GM23338 (cell line): ENCODE measurements around the gene NABP1. TPM values are rescaled to one million over a fixed set of nuclear protein-coding genes. Genes with fewer than 3 reads are reported as not detected.

Source experiments
- ATAC-seq: fragments of 200-7000 bp; cut with Tn5 transposase; 3 replicates; pipeline ENCODE4 v1.9.1; 2020
- DNase-seq: peaks from one replicate; pipeline ENCODE4 v3.0.0-alpha.2; 2015; ENCODE audit warnings: low spot score
- H2AFZ ChIP-seq: fragments of 200-600 bp; sonication (generic); 2 replicates; pipeline ENCODE4 v1.8.0; 2016; ENCODE audit warnings: antibody characterized with exemption, mild to moderate bottlenecking, moderate library complexity
- H3F3A ChIP-seq: fragments of 200-600 bp; sonication (generic); replicated peaks from 2 replicates; pipeline ENCODE4 v1.8.0; 2017; ENCODE audit warnings: antibody characterized with exemption, mixed run types, low read depth
- H3K27ac ChIP-seq: fragments of 200-600 bp; sonication (generic); 2 replicates; pipeline ENCODE4 v1.6.1; 2016; ENCODE audit warnings: low read depth
- H3K27me3 ChIP-seq: fragments of 200-600 bp; sonication (generic); 2 replicates; pipeline ENCODE4 v1.8.0; 2016; ENCODE audit warnings: mild to moderate bottlenecking, mixed run types, moderate library complexity; ENCODE audit not compliant: insufficient read depth
- H3K36me3 ChIP-seq: fragments of 200-600 bp; sonication (generic); 2 replicates; pipeline ENCODE4 v1.8.0; 2016; ENCODE audit warnings: mild to moderate bottlenecking; ENCODE audit not compliant: insufficient read depth
- H3K4me1 ChIP-seq: fragments of 200-600 bp; sonication (generic); 2 replicates; pipeline ENCODE4 v1.8.0; 2016; ENCODE audit warnings: mild to moderate bottlenecking, moderate library complexity; ENCODE audit not compliant: insufficient read depth
- H3K4me2 ChIP-seq: fragments of 200-600 bp; sonication (generic); 2 replicates; pipeline ENCODE4 v1.7.1; 2017; ENCODE audit warnings: mixed run types
- H3K4me3 ChIP-seq: fragments of 200-600 bp; sonication (generic); 2 replicates; pipeline ENCODE4 v1.6.1; 2016; ENCODE audit warnings: mixed run types
- H3K79me2 ChIP-seq: fragments of 200-600 bp; sonication (generic); replicated peaks from 2 replicates; pipeline ENCODE4 v1.8.0; 2017; ENCODE audit warnings: mild to moderate bottlenecking; ENCODE audit not compliant: insufficient read depth
- H3K9me2 ChIP-seq: fragments of 200-600 bp; sonication (generic); 2 replicates; pipeline ENCODE4 v1.8.0; 2017; ENCODE audit not compliant: insufficient read depth
- H4K20me1 ChIP-seq: fragments of 200-600 bp; sonication (generic); replicated peaks from 2 replicates; pipeline ENCODE4 v1.8.0; 2017; ENCODE audit warnings: mild to moderate bottlenecking; ENCODE audit not compliant: insufficient read depth
- H3K27ac Mint-ChIP-seq: 2 replicates; pipeline ENCODE4 v1.8.0; 2020; ENCODE audit warnings: inconsistent platforms, mild to moderate bottlenecking, moderate library complexity, mixed read lengths
- H3K27me3 Mint-ChIP-seq: 3 replicates; pipeline ENCODE4 v1.8.0; 2022; ENCODE audit warnings: low read depth, mild to moderate bottlenecking, moderate library complexity, mixed read lengths, inconsistent platforms; ENCODE audit not compliant: insufficient read depth, poor library complexity
- H3K36me3 Mint-ChIP-seq: 3 replicates; pipeline ENCODE4 v1.8.0; 2021; ENCODE audit warnings: low read depth, mild to moderate bottlenecking, inconsistent platforms, moderate library complexity, mixed read lengths
- H3K4me1 Mint-ChIP-seq: 3 replicates; pipeline ENCODE4 v1.8.0; 2020; ENCODE audit warnings: mild to moderate bottlenecking, inconsistent platforms, mixed read lengths
- H3K4me3 Mint-ChIP-seq: 3 replicates; pipeline ENCODE4 v1.8.0; 2021; ENCODE audit warnings: moderate library complexity, mild to moderate bottlenecking, inconsistent platforms, mixed read lengths
- H3K9me3 Mint-ChIP-seq: 3 replicates; pipeline ENCODE4 v1.8.0; 2020; ENCODE audit warnings: moderate library complexity, mild to moderate bottlenecking, inconsistent platforms, mixed read lengths
- CREB1 ChIP-seq: fragments of 250-450 bp; sonication (Bioruptor Pico); IDR thresholded peaks from 2 replicates; pipeline ENCODE4 v1.5.0; 2020; ENCODE audit warnings: low read depth, mild to moderate bottlenecking, moderate library complexity
- EZH2 ChIP-seq: fragments of 200-600 bp; sonication (generic); IDR thresholded peaks from one replicate; pipeline ENCODE4 v1.8.0; 2017; ENCODE audit warnings: antibody characterized with exemption, mild to moderate bottlenecking, low read depth; ENCODE audit not compliant: unreplicated experiment
- EZH2phosphoT487 ChIP-seq: fragments of 200-600 bp; sonication (generic); IDR thresholded peaks from one replicate; pipeline ENCODE4 v1.8.1; 2018; ENCODE audit warnings: antibody characterized with exemption; ENCODE audit not compliant: unreplicated experiment
- JUNB ChIP-seq: IDR thresholded peaks from one replicate; pipeline ENCODE4 v1.6.1; 2016; ENCODE audit warnings: antibody characterized with exemption; ENCODE audit not compliant: unreplicated experiment
- NANOG ChIP-seq: IDR thresholded peaks from 2 replicates; pipeline ENCODE4 v1.6.1; 2016; ENCODE audit warnings: antibody characterized with exemption, borderline replicate concordance
- POLR2AphosphoS5 ChIP-seq: IDR thresholded peaks from 2 replicates; pipeline ENCODE4 v1.6.1; 2016; ENCODE audit warnings: antibody characterized with exemption, low read depth
- STAT1 ChIP-seq: IDR thresholded peaks from one replicate; pipeline ENCODE4 v1.6.1; 2016; ENCODE audit warnings: antibody characterized with exemption; ENCODE audit not compliant: unreplicated experiment
- ZNF114 ChIP-seq: fragments of 250-450 bp; sonication (Bioruptor Pico); IDR thresholded peaks from 2 replicates; pipeline ENCODE4 v1.5.0; 2020; ENCODE audit warnings: mild to moderate bottlenecking, moderate library complexity
- ZNF331 ChIP-seq: fragments of 250-450 bp; sonication (Bioruptor Pico); IDR thresholded peaks from 2 replicates; pipeline ENCODE4 v1.5.0; 2020; ENCODE audit warnings: low read depth, mild to moderate bottlenecking, moderate library complexity
- polyA plus RNA-seq: library from polyadenylated mRNA; unstranded; fragments of >200 nt; fragmentation: Nextera tagmentation; extraction: Ambion mirVana; gene quantifications from 2 replicates; pipeline ENCODE4 v1.2.1, GENCODE V29; 2016
- total RNA-seq: library from RNA; depleted of rRNA; stranded (reverse); fragments of >200 nt; shearing (Covaris generic); gene quantifications from 2 replicates; pipeline ENCODE4 v1.2.3, GENCODE V29; 2014
- TF ChIP-seq, protein P1 (sequence below): IDR thresholded peaks from 2 replicates; pipeline ENCODE4 v1.6.1; 2016; ENCODE audit warnings: antibody characterized with exemption
- TF ChIP-seq, protein P2 (sequence below): IDR thresholded peaks from one replicate; pipeline ENCODE4 v1.6.1; 2018; ENCODE audit warnings: antibody characterized with exemption; ENCODE audit not compliant: unreplicated experiment
- TF ChIP-seq, protein P3 (sequence below): fragments of 250-450 bp; sonication (Bioruptor Pico); IDR thresholded peaks from 2 replicates; pipeline ENCODE4 v1.5.0; 2020; ENCODE audit warnings: mild to moderate bottlenecking, moderate library complexity
- TF ChIP-seq, protein P4 (sequence below), 2 experiments: fragments of 200-600 bp in 1 of 2; sonication (generic) in 1 of 2; conservative IDR thresholded peaks; 2 replicates each; pipeline versions ENCODE4 v1.5.1 to v1.6.1; 2016 to 2017; ENCODE audit warnings: antibody characterized with exemption in 2 of 2, low read depth in 2 of 2, mild to moderate bottlenecking in 2 of 2, moderate library complexity in 1 of 2

The NABP1 gene
- total and polyA plus RNA-seq, 2 experiments from 2014 or later, result 5.2 to 5.6 TPM

DNA sequence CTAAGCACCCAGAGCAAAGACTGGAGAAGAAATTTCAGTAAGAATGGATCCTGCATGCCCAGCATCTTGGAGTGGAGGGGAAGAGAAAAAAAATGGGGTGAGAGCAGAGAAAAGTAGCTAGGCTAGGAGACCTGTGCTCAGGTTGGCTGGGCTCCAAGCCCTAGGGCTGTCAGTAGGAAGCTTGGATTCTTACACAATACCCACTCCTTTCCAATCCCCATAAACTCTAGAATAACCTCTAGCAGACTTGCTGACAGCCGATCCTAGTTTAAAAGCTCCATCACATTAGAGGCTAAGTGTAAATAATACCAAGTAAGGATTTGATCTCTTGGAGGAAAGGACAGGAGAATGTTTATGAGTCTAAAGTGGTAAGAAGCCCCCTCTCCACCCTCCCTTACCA lies 46.2 kb upstream of the NABP1 start:
- Histone ChIP-seq H3K79me2 (no peaks in the 10 kb centered on the region), H3K4me3 (no peak overlapping the region), H3K27ac (no peak overlapping the region), H3K4me1 (no peaks in the 10 kb centered on the region), H3K36me3 (no peaks in the 10 kb centered on the region), H4K20me1 (no peaks in the 10 kb centered on the region), H3K9me2 (peaks cover 1% of the 10 kb centered on the region; the same call in 1 of the 2 replicates), H3K4me2 (no peak overlapping the region), H2AFZ (0 out of 2 replicates have a peak overlapping the region, but pooled peaks have one; percentile 7), H3K27me3 (no peaks in the 10 kb centered on the region), H3F3A (no peaks in the 10 kb centered on the region)
- Mint-ChIP-seq H3K27ac (no peak overlapping the region), H3K27me3 (peaks cover 4% of the 10 kb centered on the region), H3K4me1 (no peaks in the 10 kb centered on the region), H3K4me3 (no peak overlapping the region), H3K9me3 (no peaks in the 10 kb centered on the region), H3K36me3 (no peaks in the 10 kb centered on the region)
- TF ChIP-seq, protein P1, sequence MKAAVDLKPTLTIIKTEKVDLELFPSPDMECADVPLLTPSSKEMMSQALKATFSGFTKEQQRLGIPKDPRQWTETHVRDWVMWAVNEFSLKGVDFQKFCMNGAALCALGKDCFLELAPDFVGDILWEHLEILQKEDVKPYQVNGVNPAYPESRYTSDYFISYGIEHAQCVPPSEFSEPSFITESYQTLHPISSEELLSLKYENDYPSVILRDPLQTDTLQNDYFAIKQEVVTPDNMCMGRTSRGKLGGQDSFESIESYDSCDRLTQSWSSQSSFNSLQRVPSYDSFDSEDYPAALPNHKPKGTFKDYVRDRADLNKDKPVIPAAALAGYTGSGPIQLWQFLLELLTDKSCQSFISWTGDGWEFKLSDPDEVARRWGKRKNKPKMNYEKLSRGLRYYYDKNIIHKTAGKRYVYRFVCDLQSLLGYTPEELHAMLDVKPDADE, result no peak
- TF ChIP-seq JUNB (no peak), STAT1 (no peak), ZNF331 (no peak), EZH2 (no peak), CREB1 (CRISPR knock-in tag) (no peak), POLR2AphosphoS5 (no peak), NANOG (no peak), ZNF114 (CRISPR knock-in tag) (no peak), EZH2phosphoT487 (no peak)
- TF ChIP-seq, protein P2, sequence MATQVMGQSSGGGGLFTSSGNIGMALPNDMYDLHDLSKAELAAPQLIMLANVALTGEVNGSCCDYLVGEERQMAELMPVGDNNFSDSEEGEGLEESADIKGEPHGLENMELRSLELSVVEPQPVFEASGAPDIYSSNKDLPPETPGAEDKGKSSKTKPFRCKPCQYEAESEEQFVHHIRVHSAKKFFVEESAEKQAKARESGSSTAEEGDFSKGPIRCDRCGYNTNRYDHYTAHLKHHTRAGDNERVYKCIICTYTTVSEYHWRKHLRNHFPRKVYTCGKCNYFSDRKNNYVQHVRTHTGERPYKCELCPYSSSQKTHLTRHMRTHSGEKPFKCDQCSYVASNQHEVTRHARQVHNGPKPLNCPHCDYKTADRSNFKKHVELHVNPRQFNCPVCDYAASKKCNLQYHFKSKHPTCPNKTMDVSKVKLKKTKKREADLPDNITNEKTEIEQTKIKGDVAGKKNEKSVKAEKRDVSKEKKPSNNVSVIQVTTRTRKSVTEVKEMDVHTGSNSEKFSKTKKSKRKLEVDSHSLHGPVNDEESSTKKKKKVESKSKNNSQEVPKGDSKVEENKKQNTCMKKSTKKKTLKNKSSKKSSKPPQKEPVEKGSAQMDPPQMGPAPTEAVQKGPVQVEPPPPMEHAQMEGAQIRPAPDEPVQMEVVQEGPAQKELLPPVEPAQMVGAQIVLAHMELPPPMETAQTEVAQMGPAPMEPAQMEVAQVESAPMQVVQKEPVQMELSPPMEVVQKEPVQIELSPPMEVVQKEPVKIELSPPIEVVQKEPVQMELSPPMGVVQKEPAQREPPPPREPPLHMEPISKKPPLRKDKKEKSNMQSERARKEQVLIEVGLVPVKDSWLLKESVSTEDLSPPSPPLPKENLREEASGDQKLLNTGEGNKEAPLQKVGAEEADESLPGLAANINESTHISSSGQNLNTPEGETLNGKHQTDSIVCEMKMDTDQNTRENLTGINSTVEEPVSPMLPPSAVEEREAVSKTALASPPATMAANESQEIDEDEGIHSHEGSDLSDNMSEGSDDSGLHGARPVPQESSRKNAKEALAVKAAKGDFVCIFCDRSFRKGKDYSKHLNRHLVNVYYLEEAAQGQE, result no peak
- TF ChIP-seq, protein P3, sequence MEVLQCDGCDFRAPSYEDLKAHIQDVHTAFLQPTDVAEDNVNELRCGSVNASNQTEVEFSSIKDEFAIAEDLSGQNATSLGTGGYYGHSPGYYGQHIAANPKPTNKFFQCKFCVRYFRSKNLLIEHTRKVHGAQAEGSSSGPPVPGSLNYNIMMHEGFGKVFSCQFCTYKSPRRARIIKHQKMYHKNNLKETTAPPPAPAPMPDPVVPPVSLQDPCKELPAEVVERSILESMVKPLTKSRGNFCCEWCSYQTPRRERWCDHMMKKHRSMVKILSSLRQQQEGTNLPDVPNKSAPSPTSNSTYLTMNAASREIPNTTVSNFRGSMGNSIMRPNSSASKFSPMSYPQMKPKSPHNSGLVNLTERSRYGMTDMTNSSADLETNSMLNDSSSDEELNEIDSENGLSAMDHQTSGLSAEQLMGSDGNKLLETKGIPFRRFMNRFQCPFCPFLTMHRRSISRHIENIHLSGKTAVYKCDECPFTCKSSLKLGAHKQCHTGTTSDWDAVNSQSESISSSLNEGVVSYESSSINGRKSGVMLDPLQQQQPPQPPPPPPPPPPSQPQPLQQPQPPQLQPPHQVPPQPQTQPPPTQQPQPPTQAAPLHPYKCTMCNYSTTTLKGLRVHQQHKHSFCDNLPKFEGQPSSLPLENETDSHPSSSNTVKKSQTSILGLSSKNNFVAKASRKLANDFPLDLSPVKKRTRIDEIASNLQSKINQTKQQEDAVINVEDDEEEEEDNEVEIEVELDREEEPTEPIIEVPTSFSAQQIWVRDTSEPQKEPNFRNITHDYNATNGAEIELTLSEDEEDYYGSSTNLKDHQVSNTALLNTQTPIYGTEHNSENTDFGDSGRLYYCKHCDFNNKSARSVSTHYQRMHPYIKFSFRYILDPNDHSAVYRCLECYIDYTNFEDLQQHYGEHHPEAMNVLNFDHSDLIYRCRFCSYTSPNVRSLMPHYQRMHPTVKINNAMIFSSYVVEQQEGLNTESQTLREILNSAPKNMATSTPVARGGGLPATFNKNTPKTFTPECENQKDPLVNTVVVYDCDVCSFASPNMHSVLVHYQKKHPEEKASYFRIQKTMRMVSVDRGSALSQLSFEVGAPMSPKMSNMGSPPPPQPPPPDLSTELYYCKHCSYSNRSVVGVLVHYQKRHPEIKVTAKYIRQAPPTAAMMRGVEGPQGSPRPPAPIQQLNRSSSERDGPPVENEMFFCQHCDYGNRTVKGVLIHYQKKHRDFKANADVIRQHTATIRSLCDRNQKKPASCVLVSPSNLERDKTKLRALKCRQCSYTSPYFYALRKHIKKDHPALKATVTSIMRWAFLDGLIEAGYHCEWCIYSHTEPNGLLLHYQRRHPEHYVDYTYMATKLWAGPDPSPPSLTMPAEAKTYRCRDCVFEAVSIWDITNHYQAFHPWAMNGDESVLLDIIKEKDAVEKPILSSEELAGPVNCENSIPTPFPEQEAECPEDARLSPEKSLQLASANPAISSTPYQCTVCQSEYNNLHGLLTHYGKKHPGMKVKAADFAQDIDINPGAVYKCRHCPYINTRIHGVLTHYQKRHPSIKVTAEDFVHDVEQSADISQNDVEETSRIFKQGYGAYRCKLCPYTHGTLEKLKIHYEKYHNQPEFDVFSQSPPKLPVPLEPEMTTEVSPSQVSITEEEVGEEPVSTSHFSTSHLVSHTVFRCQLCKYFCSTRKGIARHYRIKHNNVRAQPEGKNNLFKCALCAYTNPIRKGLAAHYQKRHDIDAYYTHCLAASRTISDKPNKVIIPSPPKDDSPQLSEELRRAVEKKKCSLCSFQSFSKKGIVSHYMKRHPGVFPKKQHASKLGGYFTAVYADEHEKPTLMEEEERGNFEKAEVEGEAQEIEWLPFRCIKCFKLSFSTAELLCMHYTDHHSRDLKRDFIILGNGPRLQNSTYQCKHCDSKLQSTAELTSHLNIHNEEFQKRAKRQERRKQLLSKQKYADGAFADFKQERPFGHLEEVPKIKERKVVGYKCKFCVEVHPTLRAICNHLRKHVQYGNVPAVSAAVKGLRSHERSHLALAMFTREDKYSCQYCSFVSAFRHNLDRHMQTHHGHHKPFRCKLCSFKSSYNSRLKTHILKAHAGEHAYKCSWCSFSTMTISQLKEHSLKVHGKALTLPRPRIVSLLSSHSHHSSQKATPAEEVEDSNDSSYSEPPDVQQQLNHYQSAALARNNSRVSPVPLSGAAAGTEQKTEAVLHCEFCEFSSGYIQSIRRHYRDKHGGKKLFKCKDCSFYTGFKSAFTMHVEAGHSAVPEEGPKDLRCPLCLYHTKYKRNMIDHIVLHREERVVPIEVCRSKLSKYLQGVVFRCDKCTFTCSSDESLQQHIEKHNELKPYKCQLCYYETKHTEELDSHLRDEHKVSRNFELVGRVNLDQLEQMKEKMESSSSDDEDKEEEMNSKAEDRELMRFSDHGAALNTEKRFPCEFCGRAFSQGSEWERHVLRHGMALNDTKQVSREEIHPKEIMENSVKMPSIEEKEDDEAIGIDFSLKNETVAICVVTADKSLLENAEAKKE (CRISPR knock-in tag), result no peak
- TF ChIP-seq, protein P4, sequence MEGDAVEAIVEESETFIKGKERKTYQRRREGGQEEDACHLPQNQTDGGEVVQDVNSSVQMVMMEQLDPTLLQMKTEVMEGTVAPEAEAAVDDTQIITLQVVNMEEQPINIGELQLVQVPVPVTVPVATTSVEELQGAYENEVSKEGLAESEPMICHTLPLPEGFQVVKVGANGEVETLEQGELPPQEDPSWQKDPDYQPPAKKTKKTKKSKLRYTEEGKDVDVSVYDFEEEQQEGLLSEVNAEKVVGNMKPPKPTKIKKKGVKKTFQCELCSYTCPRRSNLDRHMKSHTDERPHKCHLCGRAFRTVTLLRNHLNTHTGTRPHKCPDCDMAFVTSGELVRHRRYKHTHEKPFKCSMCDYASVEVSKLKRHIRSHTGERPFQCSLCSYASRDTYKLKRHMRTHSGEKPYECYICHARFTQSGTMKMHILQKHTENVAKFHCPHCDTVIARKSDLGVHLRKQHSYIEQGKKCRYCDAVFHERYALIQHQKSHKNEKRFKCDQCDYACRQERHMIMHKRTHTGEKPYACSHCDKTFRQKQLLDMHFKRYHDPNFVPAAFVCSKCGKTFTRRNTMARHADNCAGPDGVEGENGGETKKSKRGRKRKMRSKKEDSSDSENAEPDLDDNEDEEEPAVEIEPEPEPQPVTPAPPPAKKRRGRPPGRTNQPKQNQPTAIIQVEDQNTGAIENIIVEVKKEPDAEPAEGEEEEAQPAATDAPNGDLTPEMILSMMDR (conservative IDR thresholded peaks at IDR 0.05; ENCODE audit: low read depth in 2 of 2), result no peak
- DNase-seq (no peak), ATAC-seq (no peak)
